ENCODE measurements around the gene PIEZO1.

The PIEZO1 gene

GRCh38 chr16:88731699-88732098 is 53.3 kb downstream of the PIEZO1 start:
- no peak overlapping the region for H3K4me3 ChIP-seq (ENCODE audit: low read length)
- no peak for TF ChIP-seq CTCF (IDR thresholded peaks at IDR 0.05; ENCODE audit: insufficient read depth, low read depth, low read length, missing control alignments)
- no peak for DNase-seq (ENCODE audit: low read depth)

- H3K4me3 ChIP-seq (ENCODE audit: low read length): no peak overlapping the region
- DNase-seq (ENCODE audit: low read depth): no peak
- TF ChIP-seq CTCF (IDR thresholded peaks at IDR 0.05; ENCODE audit: insufficient read depth, low read depth, low read length, missing control alignments): no peak
These were observed 54.1 kb downstream of the PIEZO1 start for GRCh38 chr16:88730632-88731607.

- TF ChIP-seq CTCF (IDR thresholded peaks at IDR 0.05; ENCODE audit: insufficient read depth, low read depth, low read length, missing control alignments): no peak
- no peak overlapping the region for H3K4me3 ChIP-seq (ENCODE audit: low read length)
- no peak for DNase-seq (ENCODE audit: low read depth)
These were observed 57.1 kb downstream of the PIEZO1 start for GRCh38 chr16:88727871-88728270.

GRCh38 chr16:88726981-88727380 is 58.0 kb downstream of the PIEZO1 start:
- DNase-seq (ENCODE audit: low read depth): no peak
- no peak for TF ChIP-seq CTCF (IDR thresholded peaks at IDR 0.05; ENCODE audit: insufficient read depth, low read depth, low read length, missing control alignments)
- no peak overlapping the region for H3K4me3 ChIP-seq (ENCODE audit: low read length)

GRCh38 chr16:88726408-88726749 is 58.6 kb downstream of the PIEZO1 start:
- TF ChIP-seq CTCF (IDR thresholded peaks at IDR 0.05; ENCODE audit: insufficient read depth, low read depth, low read length, missing control alignments): no peak
- no peak overlapping the region for H3K4me3 ChIP-seq (ENCODE audit: low read length)
- DNase-seq (ENCODE audit: low read depth): no peak

- H3K4me3 ChIP-seq (ENCODE audit: low read length): no peak overlapping the region
- TF ChIP-seq CTCF (IDR thresholded peaks at IDR 0.05; ENCODE audit: insufficient read depth, low read depth, low read length, missing control alignments): no peak
- no peak for DNase-seq (ENCODE audit: low read depth)
These were observed 59.2 kb downstream of the PIEZO1 start for GRCh38 chr16:88725609-88726407.
